Astrocyte (in vitro differentiated cells and primary cell): ENCODE data around the gene FAM177B.

Source experiments
- EZH2 ChIP-seq: IDR thresholded peaks from 2 replicates; pipeline ENCODE4 v1.6.1; 2012; ENCODE audit warnings: mild to moderate bottlenecking, low read length, inconsistent platforms; ENCODE audit not compliant: insufficient read depth
- TF ChIP-seq, protein P1 (sequence below): IDR thresholded peaks from 2 replicates; pipeline ENCODE4 v1.5.1; 2011; ENCODE audit warnings: low read depth, mild to moderate bottlenecking, inconsistent platforms, low read length, moderate library complexity; ENCODE audit not compliant: insufficient read depth

GRCh38 chr1:222798975-222799374 is 62.0 kb downstream of the FAM177B start:
- TF ChIP-seq, protein P1, sequence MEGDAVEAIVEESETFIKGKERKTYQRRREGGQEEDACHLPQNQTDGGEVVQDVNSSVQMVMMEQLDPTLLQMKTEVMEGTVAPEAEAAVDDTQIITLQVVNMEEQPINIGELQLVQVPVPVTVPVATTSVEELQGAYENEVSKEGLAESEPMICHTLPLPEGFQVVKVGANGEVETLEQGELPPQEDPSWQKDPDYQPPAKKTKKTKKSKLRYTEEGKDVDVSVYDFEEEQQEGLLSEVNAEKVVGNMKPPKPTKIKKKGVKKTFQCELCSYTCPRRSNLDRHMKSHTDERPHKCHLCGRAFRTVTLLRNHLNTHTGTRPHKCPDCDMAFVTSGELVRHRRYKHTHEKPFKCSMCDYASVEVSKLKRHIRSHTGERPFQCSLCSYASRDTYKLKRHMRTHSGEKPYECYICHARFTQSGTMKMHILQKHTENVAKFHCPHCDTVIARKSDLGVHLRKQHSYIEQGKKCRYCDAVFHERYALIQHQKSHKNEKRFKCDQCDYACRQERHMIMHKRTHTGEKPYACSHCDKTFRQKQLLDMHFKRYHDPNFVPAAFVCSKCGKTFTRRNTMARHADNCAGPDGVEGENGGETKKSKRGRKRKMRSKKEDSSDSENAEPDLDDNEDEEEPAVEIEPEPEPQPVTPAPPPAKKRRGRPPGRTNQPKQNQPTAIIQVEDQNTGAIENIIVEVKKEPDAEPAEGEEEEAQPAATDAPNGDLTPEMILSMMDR = no peak
- no peak for TF ChIP-seq EZH2
